Stimulated activated CD4-positive, alpha-beta T cell treated with anti-CD3 and anti-CD28 coated beads, Interleukin-4, amount 100 ng/mL, for 4 hours (primary cell): ENCODE measurements around the gene SLC26A3.
"Not testable (repeated sequence)": the region's sequence is repeated elsewhere in the genome, so short reads cannot be mapped to it uniquely, and the experiment has no call there.

ENCODE experiments used
- DNase-seq, 2 experiments: peaks; one replicate each; pipeline ENCODE4 v3.0.0-alpha.2; 2020

SLC26A3 gene

DNA sequence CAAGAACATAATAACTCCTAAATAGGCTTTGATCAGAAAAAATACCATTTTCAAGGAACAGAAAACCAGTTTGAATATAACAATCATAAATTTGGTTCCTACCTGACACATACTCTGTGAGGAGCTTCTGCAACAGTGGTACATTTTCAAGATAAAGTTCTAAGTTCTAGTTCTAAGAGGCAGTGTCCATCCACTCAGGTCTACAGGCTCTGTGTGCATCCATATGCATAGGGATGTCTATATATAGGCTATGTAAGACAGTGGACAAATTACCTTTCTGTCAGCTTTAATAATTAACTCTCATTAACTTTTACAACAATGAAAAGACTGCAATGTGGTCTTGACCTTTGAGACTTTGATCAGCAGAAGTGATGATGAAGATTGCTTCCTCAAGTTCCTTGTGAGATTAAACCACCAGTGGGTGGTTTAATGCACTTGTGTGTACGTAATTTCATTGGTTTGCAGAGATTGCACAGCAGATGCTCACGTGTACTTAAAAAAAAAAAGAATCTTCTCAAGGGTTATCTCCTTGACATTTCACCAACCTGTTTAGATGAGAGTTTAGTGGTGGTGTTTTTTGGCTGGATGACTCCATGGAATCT, at the start of gene SLC26A3:
SLC26A3 (minus strand) TSS at position 215 of the 602 bp plus-strand sequence. CDS start 8,714 bp downstream, outside the sequence.
- DNase-seq: no peak

- no peak for DNase-seq
Observed at GRCh38 chr7:107850643-107851042, 47.6 kb upstream of the SLC26A3 start.

- no peak for DNase-seq
Observed at GRCh38 chr7:107850216-107850615, 47.2 kb upstream of the SLC26A3 start.

DNA sequence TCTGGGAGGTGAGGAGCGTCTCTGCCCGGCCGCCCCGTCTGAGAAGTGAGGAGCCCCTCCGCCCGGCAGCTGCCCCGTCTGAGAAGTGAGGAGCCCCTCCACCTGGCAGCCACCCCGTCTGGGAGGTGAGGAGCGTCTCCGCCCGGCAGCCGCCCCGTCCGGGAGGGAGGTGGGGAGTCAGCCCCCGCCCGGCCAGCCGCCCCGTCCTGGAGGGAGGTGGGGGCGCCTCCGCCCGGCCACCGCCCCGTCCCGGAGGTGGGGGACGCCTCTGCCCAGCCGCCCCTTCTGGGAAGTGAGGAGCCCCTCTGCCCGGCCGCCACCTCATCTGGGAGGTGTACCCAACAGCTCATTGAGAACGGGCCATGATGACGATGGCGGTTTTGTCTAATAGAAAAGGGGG, 45.2 kb upstream of the SLC26A3 start:
- not testable (repeated sequence) for DNase-seq

DNA sequence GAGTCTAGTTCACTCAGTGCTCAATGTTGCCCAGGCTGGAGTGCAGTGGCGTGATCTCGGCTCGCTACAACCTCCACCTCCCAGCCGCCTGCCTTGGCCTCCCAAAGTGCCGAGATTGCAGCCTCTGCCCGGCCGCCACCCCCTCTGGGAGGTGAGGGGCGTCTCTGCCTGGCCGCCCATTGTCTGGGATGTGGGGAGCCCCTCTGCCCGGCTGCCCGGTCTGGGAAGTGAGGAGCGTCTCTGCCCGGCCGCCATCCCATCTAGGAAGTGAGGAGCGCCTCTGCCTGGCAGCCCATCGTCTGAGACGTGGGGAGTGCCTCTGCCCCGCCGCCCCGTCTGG, 44.8 kb upstream of the SLC26A3 start:
- DNase-seq: not testable (repeated sequence)

DNA sequence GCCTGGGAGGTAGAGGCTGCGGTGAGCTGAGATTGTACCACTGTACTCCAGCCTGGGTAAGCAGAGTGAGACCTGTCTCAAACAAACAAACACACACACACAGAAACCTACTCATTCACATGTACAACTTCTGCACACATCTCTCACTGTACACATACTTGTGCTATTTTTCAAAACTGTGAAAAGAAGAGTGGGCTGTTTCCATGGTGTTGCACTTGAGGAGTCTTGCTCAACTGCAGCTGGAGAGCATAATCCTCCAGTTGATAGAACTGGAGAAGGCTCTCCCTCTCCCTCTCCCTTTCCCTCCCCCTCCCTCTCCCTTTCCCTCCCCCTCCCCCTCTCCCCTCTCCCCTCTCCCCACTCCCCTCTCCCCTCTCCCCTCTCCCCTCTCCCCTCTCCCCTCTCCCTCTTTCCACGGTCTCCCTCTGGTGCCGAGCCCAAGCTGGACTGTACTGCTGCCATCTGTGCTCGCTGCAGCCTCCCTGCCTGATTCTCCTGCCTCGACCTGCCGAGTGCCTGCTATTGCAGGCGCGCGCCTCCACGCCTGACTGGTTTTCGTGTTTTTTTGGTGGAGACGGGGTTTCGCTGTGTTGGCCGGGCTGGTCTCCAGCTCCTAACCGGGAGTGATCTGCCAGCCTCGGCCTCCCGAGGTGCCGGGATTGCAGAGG, 44.3 kb upstream of the SLC26A3 start:
- DNase-seq: no peak

DNA sequence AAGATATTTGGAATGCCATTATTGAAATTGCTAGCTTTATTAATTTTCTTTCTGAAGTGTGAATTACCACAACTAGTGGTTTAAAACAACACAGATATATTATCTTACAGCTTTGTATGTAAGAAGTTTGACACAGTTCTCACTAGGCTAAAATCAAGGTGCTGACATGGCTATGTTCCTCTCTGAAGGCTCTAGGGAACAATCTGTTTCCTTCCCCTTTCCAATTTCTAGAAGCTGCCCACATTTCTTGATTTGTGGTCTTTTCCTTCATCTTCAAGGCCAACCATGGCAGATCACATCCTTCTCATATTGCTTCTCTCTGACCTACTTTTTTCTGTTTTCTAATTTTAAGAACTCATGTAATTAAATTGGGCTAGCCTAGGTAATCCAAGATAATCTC, 43.3 kb upstream of the SLC26A3 start:
- no peak for DNase-seq

DNA sequence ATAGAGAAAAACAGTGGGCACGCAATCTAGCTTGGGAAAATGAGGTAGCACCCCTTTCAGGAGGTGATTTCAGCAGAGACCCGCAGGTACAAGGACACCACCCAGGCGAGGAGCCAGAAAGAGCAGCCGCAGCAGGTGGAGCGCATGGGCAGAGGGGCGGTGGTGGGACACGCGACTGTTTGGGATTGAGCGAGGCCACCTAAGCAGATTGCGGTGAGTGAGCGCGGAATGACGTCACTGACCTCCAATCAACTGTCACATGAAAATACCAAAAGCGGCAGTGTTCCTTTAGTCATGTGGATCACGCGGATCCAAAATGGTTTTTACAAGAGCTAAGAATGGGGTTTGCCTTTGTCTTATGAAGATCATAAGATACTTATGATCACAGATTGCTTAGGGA, 40.2 kb upstream of the SLC26A3 start:
- DNase-seq: no peak

DNA sequence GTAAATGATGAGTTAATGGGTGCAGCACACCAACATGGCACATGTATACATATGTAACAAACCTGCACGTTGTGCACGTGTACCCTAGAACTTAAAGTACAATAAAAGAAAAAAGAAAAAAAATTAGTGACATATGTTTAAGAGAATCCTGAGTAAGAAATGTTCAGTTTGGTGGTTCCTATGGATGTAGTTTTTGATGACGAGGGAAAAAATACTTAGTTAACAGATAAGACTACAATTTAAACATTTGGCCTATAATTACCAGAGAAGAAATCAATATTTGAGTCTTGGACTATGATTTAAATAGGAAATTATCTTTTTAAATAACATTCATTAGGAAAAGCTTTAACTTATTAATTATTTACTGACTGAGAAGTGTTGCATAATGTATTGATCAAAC, 39.2 kb upstream of the SLC26A3 start:
- no peak for DNase-seq

GRCh38 chr7:107838816-107839565, 36.0 kb upstream of the SLC26A3 start:
- no peak for DNase-seq

GRCh38 chr7:107838024-107838601, 35.1 kb upstream of the SLC26A3 start:
- DNase-seq: no peak

DNA sequence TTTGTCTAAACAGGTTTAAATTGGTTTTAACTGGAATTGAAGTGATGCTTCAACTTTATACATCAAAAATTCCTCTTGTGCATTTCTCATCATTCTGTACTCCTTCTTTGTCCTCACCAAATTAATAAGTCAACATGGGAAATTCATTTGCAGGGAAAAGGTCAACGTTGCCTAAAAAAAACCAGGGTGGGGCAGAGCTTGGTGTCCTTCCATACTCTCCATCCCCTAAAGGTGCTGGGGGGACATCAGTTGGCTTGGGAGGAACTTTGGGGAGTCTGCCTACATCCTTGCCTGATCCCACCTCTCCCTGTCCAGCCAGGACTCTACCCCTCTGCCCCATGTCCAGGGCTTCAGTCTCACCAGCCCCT, 34.1 kb upstream of the SLC26A3 start:
- no peak for DNase-seq

DNA sequence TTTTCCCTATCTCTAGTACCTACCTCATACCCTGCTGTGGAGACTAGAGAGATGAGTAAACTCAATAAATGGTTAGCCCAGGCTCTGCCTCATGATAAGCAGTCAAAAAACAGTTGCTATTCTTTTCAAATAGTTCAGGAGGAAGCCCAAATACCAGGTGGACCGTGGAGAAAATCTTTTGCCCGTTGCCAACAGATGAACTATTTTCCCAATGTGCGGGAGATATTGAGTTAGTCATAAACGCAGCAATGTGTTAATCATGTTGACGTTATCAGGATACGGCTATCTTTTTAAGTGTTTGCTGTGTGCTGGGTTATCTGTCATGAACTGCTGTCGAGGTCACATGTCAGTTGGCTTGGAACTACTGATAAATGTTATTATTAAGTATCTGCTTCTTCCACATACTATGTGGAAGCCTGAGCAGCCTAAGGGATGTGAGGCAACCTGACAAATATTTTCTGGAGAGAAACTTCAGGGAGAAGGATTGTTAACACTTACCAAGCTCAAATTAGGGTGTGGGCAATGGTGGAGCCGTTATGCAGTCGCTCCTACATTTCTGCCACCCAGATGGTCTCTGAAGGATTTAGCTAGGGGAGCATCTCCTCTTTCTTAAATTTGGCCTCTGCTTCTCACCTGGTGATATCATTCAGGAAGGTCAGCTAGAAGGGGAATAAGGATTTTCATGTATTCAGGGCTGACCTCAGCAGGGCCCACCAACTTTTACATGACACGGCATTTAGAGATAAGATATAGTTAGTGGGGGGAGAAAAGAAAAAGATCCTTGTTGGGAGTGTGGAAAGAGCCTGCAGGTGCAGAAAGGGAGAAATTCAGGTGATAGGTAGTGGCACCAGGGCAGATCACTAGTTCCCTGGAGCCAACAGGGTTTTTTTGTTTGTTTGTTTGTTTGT, 33.5 kb upstream of the SLC26A3 start:
- DNase-seq: no peak

- no peak for DNase-seq
Observed at GRCh38 chr7:107834401-107834800, 31.4 kb upstream of the SLC26A3 start.

- DNase-seq: no peak
Observed at GRCh38 chr7:107833684-107834106, 30.7 kb upstream of the SLC26A3 start.

DNA sequence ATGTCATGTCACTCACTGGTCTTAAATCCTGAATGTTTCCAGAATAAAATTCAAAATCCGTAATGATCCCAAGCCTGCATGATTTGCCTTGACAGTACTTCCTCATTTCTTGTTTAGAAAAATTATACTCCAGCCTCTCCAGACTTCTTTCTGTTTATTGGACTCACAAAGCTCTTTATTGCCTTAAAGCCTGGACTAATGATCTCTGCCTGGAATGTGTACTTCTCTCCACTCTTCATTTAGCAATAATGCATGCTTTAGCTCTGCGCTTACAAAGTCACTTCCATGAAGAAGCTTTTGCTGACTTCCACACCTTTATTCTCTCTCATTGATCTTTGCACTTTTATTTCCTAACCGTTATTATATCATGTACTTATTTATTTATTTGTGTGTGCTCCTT, 27.4 kb upstream of the SLC26A3 start:
- DNase-seq: no peak

GRCh38 chr7:107828540-107828939, 25.5 kb upstream of the SLC26A3 start:
- no peak for DNase-seq

DNA sequence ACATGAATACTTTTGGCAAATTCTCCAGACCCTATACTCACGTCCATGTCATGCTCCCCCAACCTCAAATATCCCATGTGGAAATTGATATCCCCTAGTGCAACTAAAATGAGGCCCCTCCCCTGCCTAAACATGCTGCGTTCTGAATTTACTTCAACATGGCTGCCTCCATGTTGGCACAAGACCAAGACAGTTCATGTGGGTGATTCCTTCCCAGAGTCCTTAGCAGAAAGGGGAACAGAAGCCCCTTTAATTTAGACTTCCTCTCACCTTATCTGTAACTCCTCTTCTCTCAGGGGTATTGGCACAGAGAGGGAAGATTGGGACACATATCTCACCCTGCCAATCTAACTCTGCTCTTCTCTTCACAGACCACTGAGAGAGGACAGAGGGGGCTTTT, 24.5 kb upstream of the SLC26A3 start:
- DNase-seq: no peak

DNA sequence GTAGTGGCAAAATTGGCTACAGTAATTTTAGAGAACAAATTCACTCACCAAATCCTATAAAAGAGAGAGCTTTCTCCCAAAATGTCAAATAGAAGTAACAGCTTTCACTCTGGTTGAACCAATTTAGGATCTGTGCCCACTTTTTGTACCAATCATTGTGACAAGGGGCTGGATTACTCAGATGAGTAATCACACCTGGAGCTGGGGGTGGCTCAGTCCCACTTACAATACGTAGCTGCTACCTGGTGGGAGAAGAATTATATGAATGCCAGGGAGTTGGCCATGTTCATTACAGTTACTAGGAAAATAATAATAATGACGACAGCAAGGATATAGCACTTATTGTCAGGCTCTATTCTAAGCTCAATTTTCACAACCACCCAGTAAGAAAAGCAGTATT, 23.4 kb upstream of the SLC26A3 start:
- DNase-seq: no peak

GRCh38 chr7:107824858-107825257, 21.8 kb upstream of the SLC26A3 start:
- no peak for DNase-seq

- DNase-seq: no peak
Observed at GRCh38 chr7:107818622-107819021, 15.6 kb upstream of the SLC26A3 start.

- no peak for DNase-seq
Observed at GRCh38 chr7:107816011-107816566, 13.1 kb upstream of the SLC26A3 start.
